ENCODE data around the gene LDHAL6A. TPM values are rescaled to one million over a fixed set of nuclear protein-coding genes. Genes with fewer than 3 reads are reported as not detected.

The LDHAL6A gene
- total RNA-seq, 2 experiments from 2014 or later = 0.19 TPM; not detected in 1

- H3K9me3 Mint-ChIP-seq = no peaks in the 10 kb centered on the region
- no peaks in the 10 kb centered on the region for H3K36me3 Mint-ChIP-seq
- intact Hi-C loops (cut with micrococcal nuclease) = no loop called here
- POLR2A ChIA-PET = no interaction called here
- peaks cover 3% of the 10 kb centered on the region for H3K4me1 Mint-ChIP-seq (ENCODE audit: low read depth)
- H3K4me3 Mint-ChIP-seq = no peak overlapping the region
- H3K27ac Mint-ChIP-seq = no peak overlapping the region
- H3K27me3 Mint-ChIP-seq = no peaks in the 10 kb centered on the region
- peak; percentile 37 for DNase-seq
- CTCF ChIA-PET = no interaction called here
Observed at GRCh38 chr11:18461909-18462308, 6.3 kb downstream of the LDHAL6A start.

- H3K36me3 Mint-ChIP-seq = no peaks in the 10 kb centered on the region
- intact Hi-C loops (cut with micrococcal nuclease) = no loop called here
- no peaks in the 10 kb centered on the region for H3K9me3 Mint-ChIP-seq
- ChIA-PET POLR2A (no interaction called here), CTCF (interaction anchor here (0.6 kb wide), 1 partner anchor 258 kb away, joined by 8 read pairs; no protein-coding TSS in a partner anchor)
- H3K27ac Mint-ChIP-seq = no peak overlapping the region
- peaks cover 8% of the 10 kb centered on the region for H3K4me1 Mint-ChIP-seq (ENCODE audit: low read depth)
- no peak for DNase-seq
- no peaks in the 10 kb centered on the region for H3K27me3 Mint-ChIP-seq
- no peak overlapping the region for H3K4me3 Mint-ChIP-seq
Observed at GRCh38 chr11:18463439-18463838, 7.8 kb downstream of the LDHAL6A start.

- no peaks in the 10 kb centered on the region for H3K36me3 Mint-ChIP-seq
- H3K27ac Mint-ChIP-seq = no peak overlapping the region
- no peaks in the 10 kb centered on the region for H3K27me3 Mint-ChIP-seq
Observed at GRCh38 chr11:18466402-18466801, 10.7 kb downstream of the LDHAL6A start.

GRCh38 chr11:18468059-18468458 is 12.4 kb downstream of the LDHAL6A start:
- Mint-ChIP-seq H3K9me3 (no peaks in the 10 kb centered on the region), H3K27ac (peak overlapping the region; percentile 69), H3K4me3 (no peak overlapping the region), H3K4me1 (ENCODE audit: low read depth) (peaks cover 21% of the 10 kb centered on the region), H3K36me3 (no peaks in the 10 kb centered on the region), H3K27me3 (no peaks in the 10 kb centered on the region)
- intact Hi-C loops (cut with micrococcal nuclease) = loop anchor here (5.0 kb wide), 1 partner anchor 149 kb away; no protein-coding TSS in a partner anchor
- POLR2A ChIA-PET = interaction anchor here (1.7 kb wide), 1 partner anchor 85 kb away, joined by 5 read pairs; no protein-coding TSS in a partner anchor
- DNase-seq = no peak
- CTCF ChIA-PET = interaction anchor here (0.6 to 2.2 kb wide), 2 partner anchors 225 to 273 kb away, joined by 3 to 7 read pairs; no protein-coding TSS in a partner anchor

More at GRCh38 chr11:18466402-18466801, 10.7 kb downstream of the LDHAL6A start:
- no peaks in the 10 kb centered on the region for H3K9me3 Mint-ChIP-seq
- DNase-seq = no peak
- H3K4me3 Mint-ChIP-seq = no peak overlapping the region
- ChIA-PET CTCF (no interaction called here), POLR2A (interaction anchor here (1.7 kb wide), 1 partner anchor 83 kb away, joined by 5 read pairs; no protein-coding TSS in a partner anchor)
- peaks cover 15% of the 10 kb centered on the region for H3K4me1 Mint-ChIP-seq (ENCODE audit: low read depth)
- intact Hi-C loops (cut with micrococcal nuclease) = loop anchor here (5.0 kb wide), 1 partner anchor 151 kb away; no protein-coding TSS in a partner anchor

GRCh38 chr11:18468961-18469360 is 13.3 kb downstream of the LDHAL6A start:
- H3K27ac Mint-ChIP-seq = no peak overlapping the region
- no peaks in the 10 kb centered on the region for H3K36me3 Mint-ChIP-seq
- intact Hi-C loops (cut with micrococcal nuclease) = loop anchor here (5.0 kb wide), 1 partner anchor 148 kb away; no protein-coding TSS in a partner anchor
- no peaks in the 10 kb centered on the region for H3K27me3 Mint-ChIP-seq
- H3K9me3 Mint-ChIP-seq = no peaks in the 10 kb centered on the region
- CTCF ChIA-PET = interaction anchor here (1.3 to 2.2 kb wide), 2 partner anchors 225 to 353 kb away, joined by 3 to 7 read pairs; no protein-coding TSS in a partner anchor
- POLR2A ChIA-PET = interaction anchor here (0.8 to 1.1 kb wide), 2 partner anchors 57 to 73 kb away, joined by 3 read pairs; partner anchors contain the start of gene TSG101
- DNase-seq = no peak
- peaks cover 21% of the 10 kb centered on the region for H3K4me1 Mint-ChIP-seq (ENCODE audit: low read depth)
- no peak overlapping the region for H3K4me3 Mint-ChIP-seq

- peaks cover 18% of the 10 kb centered on the region for H3K4me1 Mint-ChIP-seq (ENCODE audit: low read depth)
- ChIA-PET POLR2A (no interaction called here), CTCF (no interaction called here)
- no peaks in the 10 kb centered on the region for H3K9me3 Mint-ChIP-seq
- H3K4me3 Mint-ChIP-seq = no peak overlapping the region
- H3K36me3 Mint-ChIP-seq = peaks cover 7% of the 10 kb centered on the region
- H3K27me3 Mint-ChIP-seq = no peaks in the 10 kb centered on the region
- H3K27ac Mint-ChIP-seq = no peak overlapping the region
- intact Hi-C loops (cut with micrococcal nuclease) = no loop called here
- peak; percentile 69 for DNase-seq
Observed at GRCh38 chr11:18471995-18472394, 16.3 kb downstream of the LDHAL6A start.

GRCh38 chr11:18472587-18472986 is 16.9 kb downstream of the LDHAL6A start:
- intact Hi-C loops (cut with micrococcal nuclease) = no loop called here
- H3K9me3 Mint-ChIP-seq = no peaks in the 10 kb centered on the region

GRCh38 chr11:18479063-18479462 is 23.4 kb downstream of the LDHAL6A start:
- no peak for DNase-seq
- no peaks in the 10 kb centered on the region for H3K27me3 Mint-ChIP-seq
- intact Hi-C loops (cut with micrococcal nuclease) = no loop called here
- H3K9me3 Mint-ChIP-seq = no peaks in the 10 kb centered on the region
- CTCF ChIA-PET = interaction anchor here (1.5 kb wide), 1 partner anchor 235 kb away, joined by 5 read pairs; no protein-coding TSS in a partner anchor
- peaks cover 47% of the 10 kb centered on the region for H3K36me3 Mint-ChIP-seq
- no peak overlapping the region for H3K27ac Mint-ChIP-seq
- H3K4me1 Mint-ChIP-seq (ENCODE audit: low read depth) = no peaks in the 10 kb centered on the region
- POLR2A ChIA-PET = interaction anchor here (0.6 kb wide), 1 partner anchor 23 kb away, joined by 3 read pairs; no protein-coding TSS in a partner anchor
- H3K4me3 Mint-ChIP-seq = no peak overlapping the region

More at GRCh38 chr11:18472587-18472986, 16.9 kb downstream of the LDHAL6A start:
- ChIA-PET CTCF (no interaction called here), POLR2A (no interaction called here)
- Mint-ChIP-seq H3K27me3 (no peaks in the 10 kb centered on the region), H3K36me3 (peaks cover 7% of the 10 kb centered on the region), H3K4me1 (ENCODE audit: low read depth) (peaks cover 18% of the 10 kb centered on the region), H3K4me3 (no peak overlapping the region), H3K27ac (no peak overlapping the region)
- DNase-seq = no peak

- intact Hi-C loops (cut with micrococcal nuclease) = no loop called here
- Mint-ChIP-seq H3K9me3 (no peaks in the 10 kb centered on the region), H3K4me3 (no peak overlapping the region), H3K27me3 (no peaks in the 10 kb centered on the region), H3K4me1 (ENCODE audit: low read depth) (peaks cover 11% of the 10 kb centered on the region), H3K36me3 (peaks cover 47% of the 10 kb centered on the region), H3K27ac (no peak overlapping the region)
- DNase-seq = peak; percentile 21
- CTCF ChIA-PET = no interaction called here
- POLR2A ChIA-PET = no interaction called here
Observed at GRCh38 chr11:18485913-18486528, 30.4 kb downstream of the LDHAL6A start.

GRCh38 chr11:18490319-18490718 is 34.7 kb downstream of the LDHAL6A start:
- CTCF ChIA-PET = no interaction called here
- intact Hi-C loops (cut with micrococcal nuclease) = no loop called here
- POLR2A ChIA-PET = no interaction called here
- Mint-ChIP-seq H3K27ac (no peak overlapping the region), H3K27me3 (no peaks in the 10 kb centered on the region), H3K36me3 (peaks cover 35% of the 10 kb centered on the region), H3K9me3 (no peaks in the 10 kb centered on the region), H3K4me3 (no peak overlapping the region), H3K4me1 (ENCODE audit: low read depth) (peaks cover 11% of the 10 kb centered on the region)
- no peak for DNase-seq

GRCh38 chr11:18490736-18491485 is 35.3 kb downstream of the LDHAL6A start:
- Mint-ChIP-seq H3K36me3 (peaks cover 35% of the 10 kb centered on the region), H3K4me3 (no peak overlapping the region), H3K4me1 (ENCODE audit: low read depth) (peaks cover 9% of the 10 kb centered on the region), H3K27me3 (no peaks in the 10 kb centered on the region), H3K9me3 (no peaks in the 10 kb centered on the region), H3K27ac (no peak overlapping the region)
- DNase-seq = no peak
- intact Hi-C loops (cut with micrococcal nuclease) = no loop called here
- ChIA-PET CTCF (interaction anchor here (0.9 kb wide), 1 partner anchor 760 kb away, joined by 3 read pairs; no protein-coding TSS in a partner anchor), POLR2A (no interaction called here)

- Mint-ChIP-seq H3K4me3 (no peak overlapping the region), H3K27me3 (no peaks in the 10 kb centered on the region), H3K4me1 (ENCODE audit: low read depth) (peaks cover 4% of the 10 kb centered on the region), H3K36me3 (peaks cover 35% of the 10 kb centered on the region), H3K9me3 (no peaks in the 10 kb centered on the region), H3K27ac (no peak overlapping the region)
- CTCF ChIA-PET = no interaction called here
- DNase-seq = no peak
- intact Hi-C loops (cut with micrococcal nuclease) = no loop called here
- POLR2A ChIA-PET = no interaction called here
Observed at GRCh38 chr11:18491924-18492323, 36.3 kb downstream of the LDHAL6A start.

All from activated CD4-positive, alpha-beta memory T cell treated with anti-CD3 and anti-CD28 coated beads for 36 hours (primary cell).